IMR-90 (cell line): ENCODE measurements around the gene EPSTI1.

Experiments used
- CEBPB ChIP-seq: IDR thresholded peaks from 2 replicates; pipeline ENCODE4 v1.6.1; 2012; ENCODE audit warnings: low read depth, low read length, improper control_type of control experiment
- ELK1 ChIP-seq: fragments of 150-350 bp; IDR thresholded peaks from 2 replicates; pipeline ENCODE4 v1.6.1; 2016; ENCODE audit warnings: low read depth, mild to moderate bottlenecking, low read length, moderate library complexity, borderline replicate concordance
- FOS ChIP-seq: fragments of 150-350 bp; IDR thresholded peaks from 2 replicates; pipeline ENCODE4 v1.6.1; 2016; ENCODE audit warnings: low read depth, low read length
- MAFK ChIP-seq: IDR thresholded peaks from 2 replicates; pipeline ENCODE4 v1.6.1; 2012; ENCODE audit warnings: low read depth, low read length, improper control_type of control experiment
- MAZ ChIP-seq: IDR thresholded peaks from 2 replicates; pipeline ENCODE4 v1.6.1; 2012; ENCODE audit warnings: low read depth, mild to moderate bottlenecking, low read length, improper control_type of control experiment, moderate library complexity, borderline replicate concordance
- MXI1 ChIP-seq: IDR thresholded peaks from 2 replicates; pipeline ENCODE4 v1.6.1; 2012; ENCODE audit warnings: low read depth, mild to moderate bottlenecking, low read length, moderate library complexity, borderline replicate concordance
- NFE2L2 ChIP-seq: fragments of 150-350 bp; IDR thresholded peaks from 2 replicates; pipeline ENCODE4 v1.6.1; 2016; ENCODE audit warnings: low read depth, mild to moderate bottlenecking, low read length
- POLR2A ChIP-seq: IDR thresholded peaks from 2 replicates; pipeline ENCODE4 v1.6.1; 2012; ENCODE audit warnings: mild to moderate bottlenecking, low read depth, low read length
- RAD21 ChIP-seq: IDR thresholded peaks from 2 replicates; pipeline ENCODE4 v1.6.1; 2012; ENCODE audit warnings: low read length, improper control_type of control experiment
- RCOR1 ChIP-seq: IDR thresholded peaks from 2 replicates; pipeline ENCODE4 v1.6.1; 2012; ENCODE audit warnings: mild to moderate bottlenecking, low read length, improper control_type of control experiment; ENCODE audit not compliant: insufficient replicate concordance
- RFX5 ChIP-seq: IDR thresholded peaks from 2 replicates; pipeline ENCODE4 v1.8.0; 2012; ENCODE audit warnings: low read depth, mild to moderate bottlenecking, low read length, moderate library complexity
- USF2 ChIP-seq: fragments of 150-350 bp; IDR thresholded peaks from 2 replicates; pipeline ENCODE4 v1.6.1; 2017; ENCODE audit warnings: mild to moderate bottlenecking, antibody characterized with exemption, low read length, low read depth
- TF ChIP-seq, protein P1 (sequence below): conservative IDR thresholded peaks from 2 replicates; pipeline ENCODE4 v1.5.1; 2012; ENCODE audit warnings: mild to moderate bottlenecking, low read depth, low read length, improper control_type of control experiment

DNA sequence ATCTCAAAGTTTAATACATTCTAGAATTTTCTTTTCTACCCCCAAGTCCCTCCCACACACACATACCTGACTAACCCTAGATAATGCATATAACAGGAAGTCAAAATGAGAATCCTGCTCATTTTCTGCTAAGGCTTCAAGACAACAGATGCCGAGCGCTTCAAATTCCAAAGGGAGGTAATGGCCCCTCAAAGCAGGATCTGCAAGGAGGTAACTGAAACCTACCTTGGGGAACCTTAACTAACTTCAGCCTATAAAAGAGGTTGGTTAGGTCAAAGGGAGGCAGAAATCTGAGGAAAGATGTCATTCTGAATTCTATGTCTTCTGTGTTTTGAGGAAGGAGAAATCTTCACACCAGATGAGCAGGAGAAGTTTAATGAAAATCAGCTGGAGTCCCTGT lies 26.8 kb downstream of the EPSTI1 start:
- TF ChIP-seq RFX5 (no peak), POLR2A (no peak), USF2 (no peak), ELK1 (no peak), MAZ (no peak), RCOR1 (no peak), RAD21 (no peak), CEBPB (no peak), MXI1 (no peak), FOS (no peak), NFE2L2 (no peak), MAFK (no peak)
- TF ChIP-seq, protein P1, sequence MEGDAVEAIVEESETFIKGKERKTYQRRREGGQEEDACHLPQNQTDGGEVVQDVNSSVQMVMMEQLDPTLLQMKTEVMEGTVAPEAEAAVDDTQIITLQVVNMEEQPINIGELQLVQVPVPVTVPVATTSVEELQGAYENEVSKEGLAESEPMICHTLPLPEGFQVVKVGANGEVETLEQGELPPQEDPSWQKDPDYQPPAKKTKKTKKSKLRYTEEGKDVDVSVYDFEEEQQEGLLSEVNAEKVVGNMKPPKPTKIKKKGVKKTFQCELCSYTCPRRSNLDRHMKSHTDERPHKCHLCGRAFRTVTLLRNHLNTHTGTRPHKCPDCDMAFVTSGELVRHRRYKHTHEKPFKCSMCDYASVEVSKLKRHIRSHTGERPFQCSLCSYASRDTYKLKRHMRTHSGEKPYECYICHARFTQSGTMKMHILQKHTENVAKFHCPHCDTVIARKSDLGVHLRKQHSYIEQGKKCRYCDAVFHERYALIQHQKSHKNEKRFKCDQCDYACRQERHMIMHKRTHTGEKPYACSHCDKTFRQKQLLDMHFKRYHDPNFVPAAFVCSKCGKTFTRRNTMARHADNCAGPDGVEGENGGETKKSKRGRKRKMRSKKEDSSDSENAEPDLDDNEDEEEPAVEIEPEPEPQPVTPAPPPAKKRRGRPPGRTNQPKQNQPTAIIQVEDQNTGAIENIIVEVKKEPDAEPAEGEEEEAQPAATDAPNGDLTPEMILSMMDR: no peak
